A549 (cell line): ENCODE data around the gene SYNPR.

Source experiments
- CTCF ChIP-seq: fragments of >200 bp; sonication (Bioruptor Twin); formaldehyde crosslinking; IDR thresholded peaks from 3 replicates; pipeline ENCODE4 v1.5.1; 2016
- ESRRA ChIP-seq: fragments of 150-350 bp; IDR thresholded peaks from 2 replicates; pipeline ENCODE4 v1.6.1; 2014; ENCODE audit warnings: mild to moderate bottlenecking, low read length, borderline replicate concordance
- HMGXB4 ChIP-seq: fragments of 250-450 bp; sonication (Bioruptor Pico); IDR thresholded peaks from 2 replicates; pipeline ENCODE4 v1.5.0; 2021; ENCODE audit warnings: mild to moderate bottlenecking, moderate library complexity, borderline replicate concordance
- TP53 ChIP-seq: fragments of 250-450 bp; sonication (Bioruptor Pico); IDR thresholded peaks from 2 replicates; pipeline ENCODE4 v1.5.0; 2021; ENCODE audit warnings: mild to moderate bottlenecking, moderate library complexity
- ZFP36 ChIP-seq: fragments of 450-650 bp; IDR thresholded peaks from 2 replicates; pipeline ENCODE4 v1.6.1; 2014; ENCODE audit warnings: borderline replicate concordance; ENCODE audit not compliant: partially characterized antibody

- no peak for TF ChIP-seq CTCF
- no peak for TF ChIP-seq ESRRA
- TF ChIP-seq HMGXB4 (CRISPR knock-in tag): no peak
- TF ChIP-seq ZFP36: no peak
- TF ChIP-seq TP53 (CRISPR knock-in tag): no peak
Observed at GRCh38 chr3:63364910-63365309, 86.8 kb downstream of the SYNPR start.
